ENCODE results near the gene GET3. TPM values are rescaled to one million over a fixed set of nuclear protein-coding genes. Genes with fewer than 3 reads are reported as not detected.
"Not testable (repeated sequence)": the region's sequence is repeated elsewhere in the genome, so short reads cannot be mapped to it uniquely, and the experiment has no call there.

The GET3 gene
- total RNA-seq, 1 donor = 99.5 TPM

- no peak for DNase-seq (ENCODE audit: insufficient read length, low spot score, missing footprints)
- Histone ChIP-seq H3K27me3 (ENCODE audit: insufficient read depth, low read length) (no peaks in the 10 kb centered on the region), H2AFZ (ENCODE audit: low read length) (no peak overlapping the region), H3K4me3 (ENCODE audit: insufficient read depth, low read length) (no peak overlapping the region), H3K4me2 (ENCODE audit: insufficient read depth, low read length) (no peak overlapping the region), H3K79me2 (ENCODE audit: insufficient read depth, low read length) (peaks cover 23% of the 10 kb centered on the region), H3K9me3 (ENCODE audit: low read depth, low read length) (no peaks in the 10 kb centered on the region), H4K20me1 (ENCODE audit: insufficient read depth, low read length) (peaks cover 9% of the 10 kb centered on the region), H3K27ac (ENCODE audit: low read depth, low read length) (no peak overlapping the region), H3K36me3 (ENCODE audit: insufficient read depth, low read length) (peaks cover 8% of the 10 kb centered on the region), H3K4me1 (ENCODE audit: insufficient read depth, low read length) (peaks cover 14% of the 10 kb centered on the region)
- no peak for TF ChIP-seq CTCF (IDR thresholded peaks at IDR 0.05; ENCODE audit: extremely low read depth, low read depth, low read length)
Measured at GRCh38 chr19:12797141-12797587, 59.9 kb downstream of the GET3 start.

GRCh38 chr19:12797607-12798006 is 60.3 kb downstream of the GET3 start:
- H4K20me1 ChIP-seq (ENCODE audit: insufficient read depth, low read length); DNase-seq (ENCODE audit: insufficient read length, low spot score, missing footprints); H3K36me3 ChIP-seq (ENCODE audit: insufficient read depth, low read length); H3K27ac ChIP-seq (ENCODE audit: low read depth, low read length); H3K4me2 ChIP-seq (ENCODE audit: insufficient read depth, low read length); H3K27me3 ChIP-seq (ENCODE audit: insufficient read depth, low read length); H2AFZ ChIP-seq (ENCODE audit: low read length); H3K9me3 ChIP-seq (ENCODE audit: low read depth, low read length); H3K4me3 ChIP-seq (ENCODE audit: insufficient read depth, low read length): not testable (repeated sequence)
- peaks cover 19% of the 10 kb centered on the region for H3K79me2 ChIP-seq (ENCODE audit: insufficient read depth, low read length)
- peaks cover 18% of the 10 kb centered on the region for H3K4me1 ChIP-seq (ENCODE audit: insufficient read depth, low read length)

Small RNAs within 50 kb of the gene (small RNA-seq; reads per million reads assigned to genes)
- gene MIR5684 (not detected), gene SNORD41 (6.0 reads per million, percentile 88 among the genes with 10 or more reads in this experiment)

Other genes with a start within 250 kb of the GET3 start
- gene ZNF564, start 186.0 kb upstream of the GET3 start, total RNA-seq = 7.4 and 9.0 TPM in 2 replicates
- 8.7 and 10.6 TPM in 2 replicates for gene ZNF490, start 126.7 kb upstream of the GET3 start, total RNA-seq
- gene ZNF791, start 126.6 kb upstream of the GET3 start, total RNA-seq = 16.5 and 16.6 TPM in 2 replicates
- gene MAN2B1, start 70.8 kb upstream of the GET3 start, total RNA-seq = 35.8 and 43.0 TPM in 2 replicates
- gene WDR83, start 70.7 kb upstream of the GET3 start, total RNA-seq = 5.0 and 8.0 TPM in 2 replicates
- gene DHPS, start 55.6 kb upstream of the GET3 start, total RNA-seq = 50.4 and 52.5 TPM in 2 replicates
- gene GNG14, start 49.5 kb upstream of the GET3 start, total RNA-seq = not detected in 2 replicates
- gene FBXW9, start 40.9 kb upstream of the GET3 start, total RNA-seq = 17.1 and 18.5 TPM in 2 replicates
- 36.6 and 39.8 TPM in 2 replicates for gene TNPO2, start 13.6 kb upstream of the GET3 start, total RNA-seq
- 123 and 136 TPM in 2 replicates for gene TRIR, start 2.8 kb upstream of the GET3 start, total RNA-seq
- not detected in 2 replicates for gene BEST2, start 14.3 kb downstream of the GET3 start, total RNA-seq
- 16.8 and 21.7 TPM in 2 replicates for gene HOOK2, start 38.1 kb downstream of the GET3 start, total RNA-seq
- gene JUNB, start 54.0 kb downstream of the GET3 start, total RNA-seq = 85.5 and 93.0 TPM in 2 replicates
- 155 and 156 TPM in 2 replicates for gene PRDX2, start 64.3 kb downstream of the GET3 start, total RNA-seq
- gene THSD8, start 64.6 kb downstream of the GET3 start, total RNA-seq = 0.29 TPM in 1 of 2 replicates, not detected in the other
- gene RNASEH2A, start 69.1 kb downstream of the GET3 start, total RNA-seq = 7.6 and 8.3 TPM in 2 replicates
- not detected in 2 replicates for gene RTBDN, start 97.1 kb downstream of the GET3 start, total RNA-seq
- 0.29 and 0.72 TPM in 2 replicates for gene MAST1, start 101.0 kb downstream of the GET3 start, total RNA-seq
- gene DNASE2, start 144.0 kb downstream of the GET3 start, total RNA-seq = 48.1 and 61.0 TPM in 2 replicates
- not detected in 2 replicates for gene KLF1, start 149.7 kb downstream of the GET3 start, total RNA-seq
- 23.0 and 31.1 TPM in 2 replicates for gene GCDH, start 153.7 kb downstream of the GET3 start, total RNA-seq
- 0.29 TPM in 1 of 2 replicates, not detected in the other for gene SYCE2, start 181.8 kb downstream of the GET3 start, total RNA-seq
- gene FARSA, start 196.2 kb downstream of the GET3 start, total RNA-seq = 41.0 and 47.8 TPM in 2 replicates
- 1,685 and 1,980 TPM in 2 replicates for gene CALR, start 201.1 kb downstream of the GET3 start, total RNA-seq
- gene RAD23A, start 208.4 kb downstream of the GET3 start, total RNA-seq = 80.2 and 84.0 TPM in 2 replicates
- 15.2 and 16.8 TPM in 2 replicates for gene GADD45GIP1, start 219.7 kb downstream of the GET3 start, total RNA-seq
- gene DAND5, start 232.1 kb downstream of the GET3 start, total RNA-seq = not detected in 2 replicates